Natural killer cell (primary cell): ENCODE data around the gene CCDC91. TPM values are rescaled to one million over a fixed set of nuclear protein-coding genes. Genes with fewer than 3 reads are reported as not detected.

Experiments
- ATAC-seq, 3 donors: fragments of 150-1000 bp in 2 of 3; fragments of 200-7000 bp in 1 of 3; cut with Tn5 transposase; 1 replicate in 1 of 3; 2 replicates in 2 of 3; pipeline ENCODE4 v1.10.0; 2021; ENCODE audit warnings: mild to moderate bottlenecking in 2 of 3, moderate library complexity in 2 of 3
- DNase-seq, 2 donors: peaks; one replicate each; pipeline versions ENCODE4 v3.0.0 to v3.0.0-alpha.2; 2013 to 2021; ENCODE audit warnings: mixed read lengths in 1 of 2
- H3K27ac ChIP-seq: one replicate; pipeline ENCODE4 v1.5.1; 2013; ENCODE audit warnings: mild to moderate bottlenecking, low read length
- H3K27me3 ChIP-seq: one replicate; pipeline ENCODE4 v1.6.1; 2013; ENCODE audit warnings: low read length; ENCODE audit not compliant: control insufficient read depth, insufficient read depth
- H3K36me3 ChIP-seq: one replicate; pipeline ENCODE4 v1.6.1; 2013; ENCODE audit warnings: low read length; ENCODE audit not compliant: control insufficient read depth, insufficient read depth
- H3K4me1 ChIP-seq: one replicate; pipeline ENCODE4 v1.6.1; 2013; ENCODE audit warnings: low read length; ENCODE audit not compliant: control insufficient read depth, insufficient read depth
- H3K4me3 ChIP-seq: one replicate; pipeline ENCODE4 v1.5.1; 2013; ENCODE audit warnings: low read length
- H3K9me3 ChIP-seq: one replicate; pipeline ENCODE4 v1.6.1; 2013; ENCODE audit warnings: low read length; ENCODE audit not compliant: control insufficient read depth, insufficient read depth
- H3K27ac Mint-ChIP-seq, 2 donors: one replicate each; pipeline ENCODE4 v1.8.0; 2022; ENCODE audit warnings: mild to moderate bottlenecking in 2 of 2, mixed read lengths in 2 of 2, moderate library complexity in 1 of 2
- H3K27me3 Mint-ChIP-seq, 2 donors: one replicate each; pipeline ENCODE4 v1.8.0; 2022; ENCODE audit warnings: low read depth in 2 of 2, mixed read lengths in 2 of 2
- H3K36me3 Mint-ChIP-seq: one replicate; pipeline ENCODE4 v1.8.0; 2022; ENCODE audit warnings: mixed read lengths
- H3K4me1 Mint-ChIP-seq, 2 donors: one replicate each; pipeline ENCODE4 v1.8.0; 2022; ENCODE audit warnings: mixed read lengths in 2 of 2
- H3K4me3 Mint-ChIP-seq: one replicate; pipeline ENCODE4 v1.8.0; 2022; ENCODE audit warnings: mild to moderate bottlenecking, moderate library complexity, mixed read lengths
- H3K9me3 Mint-ChIP-seq, 2 donors: one replicate each; pipeline ENCODE4 v1.8.0; 2022; ENCODE audit warnings: mixed read lengths in 2 of 2
- CTCF ChIP-seq: fragments of 200-600 bp; IDR thresholded peaks from one replicate; pipeline ENCODE4 v1.8.0; 2022; ENCODE audit warnings: antibody characterized with exemption
- WGBS: methylation state at CpG from one replicate; pipeline ENCODE4 v1.1.7; 2013; ENCODE audit warnings: missing lambda C conversion rate; ENCODE audit not compliant: insufficient coverage; 5-methylcytosine and 5-hydroxymethylcytosine counted together
- intact Hi-C: fragments of 100-400 bp; cut with micrococcal nuclease; formaldehyde crosslinking; loops from one replicate; pipeline ENCODE4 v1.14.2; 2022
- total RNA-seq, 4 donors: library from RNA; stranded (reverse); fragments of 120-200 nt in 1 of 4; gene quantifications; one replicate each; pipeline versions ENCODE4 v1.2.3 to v1.2.4, GENCODE V29; 2013 to 2022

Gene CCDC91
- total RNA-seq, 3 donors from 2014 or later (not counting 1 experiment from before 2014, with no cell fraction given) = 48.8 to 65.8 (median 60.2) TPM

- Mint-ChIP-seq H3K36me3 (peaks cover 8% of the 10 kb centered on the region), H3K27me3 (peaks cover 0 to 17% of the 10 kb centered on the region in 2 donors), H3K9me3 (no peaks in the 10 kb centered on the region), H3K4me1 (no peaks in the 10 kb centered on the region), H3K4me3 (no peak overlapping the region), H3K27ac (no peak overlapping the region)
- H3K9me3 ChIP-seq = no peaks in the 10 kb centered on the region
- intact Hi-C loops = no loop called here
- DNase-seq (no peak), ATAC-seq (no peak)
- no peaks in the 10 kb centered on the region for H3K4me1 ChIP-seq
- no peak overlapping the region for H3K27ac ChIP-seq
- no peak for TF ChIP-seq CTCF
- no peaks in the 10 kb centered on the region for H3K36me3 ChIP-seq
- no peaks in the 10 kb centered on the region for H3K27me3 ChIP-seq
- H3K4me3 ChIP-seq = no peak overlapping the region
- 94% methylated on average over 2 of the region's 2 CpGs for WGBS
These were observed 25.5 kb upstream of the CCDC91 start for GRCh38 chr12:28164644-28165275.

- H3K9me3 Mint-ChIP-seq = no peaks in the 10 kb centered on the region
- no peak for DNase-seq
These were observed 22.2 kb upstream of the CCDC91 start for GRCh38 chr12:28167981-28168485.

GRCh38 chr12:28171356-28172060 is 18.7 kb upstream of the CCDC91 start:
- no peaks in the 10 kb centered on the region for H3K9me3 Mint-ChIP-seq
- Histone ChIP-seq H3K27ac (no peak overlapping the region), H3K36me3 (no peaks in the 10 kb centered on the region), H3K9me3 (no peaks in the 10 kb centered on the region), H3K4me3 (no peak overlapping the region), H3K4me1 (no peaks in the 10 kb centered on the region), H3K27me3 (no peaks in the 10 kb centered on the region)
- no peak overlapping the region for H3K4me3 Mint-ChIP-seq
- WGBS = 89% methylated on average over 3 of the region's 3 CpGs
- DNase-seq (no peak), ATAC-seq (no peak)
- no peaks in the 10 kb centered on the region for H3K4me1 Mint-ChIP-seq
- no peak for TF ChIP-seq CTCF
- peaks cover 0 to 14% of the 10 kb centered on the region in 2 donors for H3K27me3 Mint-ChIP-seq
- intact Hi-C loops = no loop called here
- H3K27ac Mint-ChIP-seq = no peak overlapping the region
- H3K36me3 Mint-ChIP-seq = no peaks in the 10 kb centered on the region

More at GRCh38 chr12:28167981-28168485, 22.2 kb upstream of the CCDC91 start:
- Histone ChIP-seq H3K4me3 (no peak overlapping the region), H3K27ac (no peak overlapping the region), H3K27me3 (no peaks in the 10 kb centered on the region), H3K9me3 (no peaks in the 10 kb centered on the region), H3K36me3 (no peaks in the 10 kb centered on the region), H3K4me1 (no peaks in the 10 kb centered on the region)
- intact Hi-C loops = no loop called here
- TF ChIP-seq CTCF = no peak
- Mint-ChIP-seq H3K4me1 (no peaks in the 10 kb centered on the region), H3K27ac (no peak overlapping the region), H3K36me3 (no peaks in the 10 kb centered on the region), H3K27me3 (peaks cover 0 to 14% of the 10 kb centered on the region in 2 donors), H3K4me3 (no peak overlapping the region)
- WGBS = 92% methylated on average over 1 of the region's 2 CpGs
- no peak for ATAC-seq
